KOPT-K1 (cell line): ENCODE results near the gene CDADC1.

Source experiments
- H3K27ac ChIP-seq: fragments of 200-600 bp; sonication (generic); 2 replicates; pipeline ENCODE4 v1.5.1; 2016; ENCODE audit warnings: antibody characterized with exemption, mild to moderate bottlenecking, low read depth, low read length; ENCODE audit not compliant: poor library complexity, severe bottlenecking
- H3K36me3 ChIP-seq: fragments of 200-600 bp; sonication (generic); 2 replicates; pipeline ENCODE4 v1.5.1; 2017; ENCODE audit warnings: antibody characterized with exemption, mild to moderate bottlenecking, low read length, moderate library complexity; ENCODE audit not compliant: insufficient read depth
- H3K9me3 ChIP-seq: fragments of 200-600 bp; sonication (generic); 2 replicates; pipeline ENCODE4 v1.5.1; 2017; ENCODE audit warnings: antibody characterized with exemption, low read length, mild to moderate bottlenecking; ENCODE audit not compliant: insufficient read depth, poor library complexity, severe bottlenecking

Gene CDADC1

GRCh38 chr13:49336655-49337054 lies 88.9 kb downstream of the CDADC1 start:
- H3K27ac ChIP-seq, result no peak overlapping the region
- H3K36me3 ChIP-seq, result no peaks in the 10 kb centered on the region
- no peaks in the 10 kb centered on the region for H3K9me3 ChIP-seq

DNA sequence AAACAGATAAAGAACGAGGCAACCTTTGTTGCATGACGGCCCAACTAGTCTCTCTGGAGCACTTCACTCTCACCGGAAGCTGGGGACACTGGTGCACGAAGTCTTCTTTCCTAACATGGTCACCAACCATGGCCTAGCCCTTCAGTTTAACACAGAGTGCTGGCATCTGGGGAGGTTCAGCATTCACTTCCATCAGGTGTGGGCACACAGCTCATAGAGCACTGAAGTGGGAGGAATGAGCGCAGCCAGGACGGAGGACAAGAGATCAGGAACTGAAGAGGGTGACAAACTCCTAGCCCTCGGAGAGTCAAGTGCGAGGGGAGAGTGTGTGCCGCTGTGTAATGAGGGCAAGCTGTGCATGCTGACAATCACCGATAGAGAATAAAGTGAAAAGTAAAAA lies 92.4 kb downstream of the CDADC1 start:
- Histone ChIP-seq H3K36me3 (no peaks in the 10 kb centered on the region), H3K9me3 (no peaks in the 10 kb centered on the region), H3K27ac (no peak overlapping the region)

DNA sequence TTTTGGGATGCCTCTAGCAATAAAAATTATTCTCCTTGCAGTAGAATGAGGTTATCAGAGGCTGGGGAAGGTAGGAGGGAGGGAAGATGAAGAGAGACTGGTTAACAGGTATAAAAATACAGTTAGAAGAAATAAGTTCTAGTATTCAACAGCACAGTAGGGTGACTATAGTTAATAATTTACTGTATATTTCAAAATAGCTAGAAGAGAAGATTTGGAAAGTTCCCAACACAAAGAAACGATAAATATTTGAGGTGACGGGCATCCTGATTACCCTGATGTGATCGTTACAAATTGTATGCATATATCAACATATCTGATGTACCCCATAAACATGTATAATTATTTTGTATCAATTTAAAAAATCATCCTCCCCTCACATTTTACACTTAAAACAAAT lies 93.8 kb downstream of the CDADC1 start:
- no peak overlapping the region for H3K27ac ChIP-seq
- no peaks in the 10 kb centered on the region for H3K9me3 ChIP-seq
- H3K36me3 ChIP-seq, result no peaks in the 10 kb centered on the region

GRCh38 chr13:49341941-49342340 lies 94.2 kb downstream of the CDADC1 start:
- Histone ChIP-seq H3K36me3 (no peaks in the 10 kb centered on the region), H3K9me3 (no peaks in the 10 kb centered on the region), H3K27ac (no peak overlapping the region)

DNA sequence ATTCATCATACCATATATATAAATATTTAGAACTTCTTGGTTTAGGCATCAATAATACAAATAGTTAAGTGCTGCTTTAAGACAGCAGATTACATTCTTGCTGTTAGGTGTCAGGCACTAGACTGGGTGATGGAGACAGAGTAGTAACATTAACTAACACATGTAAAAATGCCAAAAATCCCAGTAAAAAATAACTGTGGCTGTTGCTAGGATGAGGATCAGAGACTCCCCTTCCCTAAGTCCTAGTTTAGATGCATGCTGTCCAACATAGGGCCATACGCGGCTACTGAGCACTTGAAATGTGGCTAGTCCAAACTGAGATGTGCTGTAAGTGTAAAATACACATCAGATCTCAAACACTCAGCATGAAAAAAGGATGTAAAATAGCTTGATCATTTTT lies 94.7 kb downstream of the CDADC1 start:
- Histone ChIP-seq H3K36me3 (no peaks in the 10 kb centered on the region), H3K9me3 (no peaks in the 10 kb centered on the region), H3K27ac (no peak overlapping the region)
